Esophagus squamous epithelium (tissue), 5 donors: ENCODE measurements around the gene NOXA1. TPM values are rescaled to one million over a fixed set of nuclear protein-coding genes. Genes with fewer than 3 reads are reported as not detected.

Experiments
- DNase-seq: peaks from one replicate; lab custom pipeline; 2025; lab: John Stamatoyannopoulos, UW
- H3K27ac ChIP-seq, 4 donors: fragments of 200-600 bp; sonication (generic); one replicate each; pipeline ENCODE4 v1.5.1; 2016 to 2019; ENCODE audit warnings: mild to moderate bottlenecking in 1 of 4
- H3K27me3 ChIP-seq, 4 donors: fragments of 200-600 bp; sonication (generic); 1 replicate in 3 of 4; 2 replicates in 1 of 4; pipeline versions ENCODE4 v1.5.1 to v1.6.0; 2017 to 2021; ENCODE audit warnings: antibody characterized with exemption in 1 of 4
- H3K36me3 ChIP-seq, 3 donors: fragments of 200-600 bp; sonication (generic); one replicate each; pipeline ENCODE4 v1.5.1; 2016 to 2019
- H3K4me1 ChIP-seq, 3 donors: fragments of 200-600 bp; sonication (generic); one replicate each; pipeline ENCODE4 v1.5.1; 2017 to 2019
- H3K4me3 ChIP-seq, 4 donors: fragments of 200-600 bp; sonication (generic); 1 replicate in 3 of 4; 2 replicates in 1 of 4; pipeline ENCODE4 v1.5.1; 2016 to 2019; ENCODE audit warnings: mild to moderate bottlenecking in 2 of 4, moderate library complexity in 1 of 4
- H3K9me3 ChIP-seq, 3 donors: fragments of 200-600 bp; sonication (generic); one replicate each; pipeline ENCODE4 v1.5.1; 2016 to 2019
- POLR2A ChIP-seq, 4 donors: fragments of 450-650 bp; IDR thresholded peaks; one replicate each; pipeline ENCODE4 v1.6.1; 2017; ENCODE audit warnings: antibody characterized with exemption in 4 of 4, mild to moderate bottlenecking in 4 of 4, moderate library complexity in 3 of 4
- WGBS, 2 donors: methylation state at CpG; one replicate each; pipeline ENCODE4 v1.1.5; 2018; 5-methylcytosine and 5-hydroxymethylcytosine counted together
- intact Hi-C: fragments of 100-400 bp; cut with DNase I; formaldehyde crosslinking; loops from one replicate; pipeline ENCODE4 v1.15.0; 2022
- total RNA-seq, 4 donors: library from RNA; depleted of rRNA; stranded (reverse); fragments of >200 nt; gene quantifications; one replicate each; pipeline ENCODE4 v1.1.0, GENCODE V29; 2016
- TF ChIP-seq, protein P1 (sequence below), 6 experiments: fragments of 450-650 bp in 4 of 6; fragments of 200-600 bp in 2 of 6; sonication (generic) in 2 of 6; IDR thresholded peaks; one replicate each; pipeline ENCODE4 v1.5.1; 2016 to 2019; ENCODE audit warnings: antibody characterized with exemption in 6 of 6, mild to moderate bottlenecking in 4 of 6, moderate library complexity in 4 of 6
- donor health status: DM: yes; HTN: yes; CAD: no.

NOXA1 gene, protein sequence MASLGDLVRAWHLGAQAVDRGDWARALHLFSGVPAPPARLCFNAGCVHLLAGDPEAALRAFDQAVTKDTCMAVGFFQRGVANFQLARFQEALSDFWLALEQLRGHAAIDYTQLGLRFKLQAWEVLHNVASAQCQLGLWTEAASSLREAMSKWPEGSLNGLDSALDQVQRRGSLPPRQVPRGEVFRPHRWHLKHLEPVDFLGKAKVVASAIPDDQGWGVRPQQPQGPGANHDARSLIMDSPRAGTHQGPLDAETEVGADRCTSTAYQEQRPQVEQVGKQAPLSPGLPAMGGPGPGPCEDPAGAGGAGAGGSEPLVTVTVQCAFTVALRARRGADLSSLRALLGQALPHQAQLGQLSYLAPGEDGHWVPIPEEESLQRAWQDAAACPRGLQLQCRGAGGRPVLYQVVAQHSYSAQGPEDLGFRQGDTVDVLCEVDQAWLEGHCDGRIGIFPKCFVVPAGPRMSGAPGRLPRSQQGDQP
- total RNA-seq: 1 to 10 TPM; 2.1 to 7.4 (median 4.8) TPM

DNA sequence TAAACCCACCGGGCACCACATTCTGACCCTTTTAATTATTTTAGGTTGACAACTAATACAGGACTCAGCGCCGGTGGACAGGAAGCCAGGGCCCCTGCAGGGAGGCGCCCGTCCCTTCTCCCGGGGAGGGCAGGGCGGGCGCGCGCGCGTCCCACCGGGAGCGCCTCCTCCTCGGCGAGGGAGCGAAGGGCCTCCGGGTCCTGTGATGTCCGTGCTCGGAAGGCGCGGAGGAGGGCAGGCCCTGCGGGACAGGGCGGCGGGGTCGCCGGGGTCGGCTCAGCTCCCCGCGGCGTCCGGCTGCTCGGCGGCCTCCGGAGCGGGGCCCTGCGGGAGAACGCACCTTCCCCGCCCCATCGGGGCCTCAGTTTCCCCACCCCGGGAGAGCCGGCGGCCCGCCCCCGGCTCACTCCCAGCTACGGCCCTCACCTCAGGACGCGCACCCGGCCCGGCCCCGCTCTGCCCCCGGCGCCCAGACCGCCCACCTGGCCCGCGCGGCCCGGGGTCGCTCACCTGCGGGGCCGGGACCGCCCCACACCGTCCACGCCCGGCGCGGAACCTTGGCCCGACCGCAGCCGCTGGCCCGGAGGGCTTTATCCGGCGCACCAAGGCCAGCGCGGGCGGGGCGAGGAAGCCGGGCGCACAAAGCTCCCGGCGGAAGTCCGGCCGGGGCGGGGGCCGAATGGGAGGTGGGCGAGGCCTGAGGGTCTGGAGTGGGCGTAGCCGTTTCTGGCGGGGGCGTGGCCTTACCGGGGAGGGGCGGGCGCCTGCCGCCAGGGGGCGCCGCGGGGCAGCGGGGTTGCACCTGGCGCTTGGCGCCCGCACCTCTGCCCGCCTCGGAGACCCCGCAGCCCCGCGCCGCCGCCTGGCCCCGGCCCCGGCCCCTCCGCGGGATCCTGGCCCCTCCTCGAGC is at the start of gene NOXA1, which contains the start of gene EXD3:
Gene NOXA1, plus strand, starts transcription at position 790 of the 910 bp plus-strand sequence. CDS start 137 bp downstream, outside the sequence.
Gene EXD3, minus strand, starts transcription at position 559 of the 910 bp plus-strand sequence. CDS start 27,805 bp downstream, outside the sequence.
- H3K4me3 ChIP-seq: peak within 1 kb of the TSS; percentile 72 to 100 (median 95)
- peaks cover 0 to 8% (median 0%) of the 10 kb centered on the region in 3 donors for H3K36me3 ChIP-seq
- H3K9me3 ChIP-seq: no peaks in the 10 kb centered on the region
- DNase-seq: peak; percentile 47
- no peaks in the 10 kb centered on the region for H3K27me3 ChIP-seq
- H3K4me1 ChIP-seq: peaks cover 17 to 48% (median 19%) of the 10 kb centered on the region in 3 donors
- TF ChIP-seq, protein P1, sequence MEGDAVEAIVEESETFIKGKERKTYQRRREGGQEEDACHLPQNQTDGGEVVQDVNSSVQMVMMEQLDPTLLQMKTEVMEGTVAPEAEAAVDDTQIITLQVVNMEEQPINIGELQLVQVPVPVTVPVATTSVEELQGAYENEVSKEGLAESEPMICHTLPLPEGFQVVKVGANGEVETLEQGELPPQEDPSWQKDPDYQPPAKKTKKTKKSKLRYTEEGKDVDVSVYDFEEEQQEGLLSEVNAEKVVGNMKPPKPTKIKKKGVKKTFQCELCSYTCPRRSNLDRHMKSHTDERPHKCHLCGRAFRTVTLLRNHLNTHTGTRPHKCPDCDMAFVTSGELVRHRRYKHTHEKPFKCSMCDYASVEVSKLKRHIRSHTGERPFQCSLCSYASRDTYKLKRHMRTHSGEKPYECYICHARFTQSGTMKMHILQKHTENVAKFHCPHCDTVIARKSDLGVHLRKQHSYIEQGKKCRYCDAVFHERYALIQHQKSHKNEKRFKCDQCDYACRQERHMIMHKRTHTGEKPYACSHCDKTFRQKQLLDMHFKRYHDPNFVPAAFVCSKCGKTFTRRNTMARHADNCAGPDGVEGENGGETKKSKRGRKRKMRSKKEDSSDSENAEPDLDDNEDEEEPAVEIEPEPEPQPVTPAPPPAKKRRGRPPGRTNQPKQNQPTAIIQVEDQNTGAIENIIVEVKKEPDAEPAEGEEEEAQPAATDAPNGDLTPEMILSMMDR (IDR thresholded peaks at IDR 0.05): peak; percentile 54 to 95 (median 88)
- TF ChIP-seq POLR2A (IDR thresholded peaks at IDR 0.05): peak in 3 of 4 donors; percentile 26 to 36 (median 33)
- intact Hi-C loops: no loop called here
- 0% methylated on average over 4 of the region's 113 CpGs; no CpG with 5 or more reads in 1 of the 2 donors for WGBS, 2 donors
- peak within 1 kb of the TSS; percentile 68 to 95 (median 93) for H3K27ac ChIP-seq

DNA sequence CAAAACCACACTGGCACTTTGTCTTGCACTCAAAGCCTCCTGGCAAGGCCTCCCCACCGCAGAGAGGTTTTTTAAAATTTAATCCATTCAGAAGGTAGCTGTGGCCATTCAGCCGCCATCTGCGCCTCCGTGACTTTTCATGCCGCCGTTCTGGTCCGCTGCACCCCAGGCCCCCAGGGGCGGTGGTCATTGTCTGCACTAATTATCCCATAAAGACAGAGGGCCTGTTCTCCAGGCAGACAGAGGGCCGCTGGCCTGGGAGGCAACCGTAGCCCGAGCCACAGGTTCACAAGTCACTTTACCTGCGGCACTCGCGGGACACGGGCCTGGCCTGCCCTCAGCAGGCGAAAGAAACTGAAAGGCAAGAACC is 49.6 kb upstream of the NOXA1 start:
- TF ChIP-seq POLR2A (IDR thresholded peaks at IDR 0.05): no peak
- TF ChIP-seq, protein P1 (IDR thresholded peaks at IDR 0.05): no peak
- intact Hi-C loops: no loop called here
- DNase-seq: no peak
- Histone ChIP-seq H3K36me3 (peaks cover 0 to 24% (median 0%) of the 10 kb centered on the region in 3 donors), H3K4me3 (no peak overlapping the region), H3K4me1 (no peaks in the 10 kb centered on the region), H3K27me3 (no peaks in the 10 kb centered on the region), H3K9me3 (peaks cover 0 to 10% (median 0%) of the 10 kb centered on the region in 3 donors), H3K27ac (no peak overlapping the region)
- WGBS, 2 donors: 90 to 93% methylated on average over 15 to 16 of the region's 16 CpGs

- Histone ChIP-seq H3K9me3 (peaks cover 0 to 10% (median 0%) of the 10 kb centered on the region in 3 donors), H3K27ac (no peak overlapping the region), H3K4me1 (no peaks in the 10 kb centered on the region), H3K36me3 (peaks cover 0 to 24% (median 0%) of the 10 kb centered on the region in 3 donors), H3K27me3 (no peaks in the 10 kb centered on the region), H3K4me3 (no peak overlapping the region)
- intact Hi-C loops: no loop called here
- no peak for DNase-seq
- WGBS, 2 donors: 92 to 96% methylated on average over 17 to 30 of the region's 37 CpGs
- TF ChIP-seq, protein P1 (IDR thresholded peaks at IDR 0.05): no peak
- no peak for TF ChIP-seq POLR2A (IDR thresholded peaks at IDR 0.05)
Measured at GRCh38 chr9:137374131-137374845, 48.9 kb upstream of the NOXA1 start.

DNA sequence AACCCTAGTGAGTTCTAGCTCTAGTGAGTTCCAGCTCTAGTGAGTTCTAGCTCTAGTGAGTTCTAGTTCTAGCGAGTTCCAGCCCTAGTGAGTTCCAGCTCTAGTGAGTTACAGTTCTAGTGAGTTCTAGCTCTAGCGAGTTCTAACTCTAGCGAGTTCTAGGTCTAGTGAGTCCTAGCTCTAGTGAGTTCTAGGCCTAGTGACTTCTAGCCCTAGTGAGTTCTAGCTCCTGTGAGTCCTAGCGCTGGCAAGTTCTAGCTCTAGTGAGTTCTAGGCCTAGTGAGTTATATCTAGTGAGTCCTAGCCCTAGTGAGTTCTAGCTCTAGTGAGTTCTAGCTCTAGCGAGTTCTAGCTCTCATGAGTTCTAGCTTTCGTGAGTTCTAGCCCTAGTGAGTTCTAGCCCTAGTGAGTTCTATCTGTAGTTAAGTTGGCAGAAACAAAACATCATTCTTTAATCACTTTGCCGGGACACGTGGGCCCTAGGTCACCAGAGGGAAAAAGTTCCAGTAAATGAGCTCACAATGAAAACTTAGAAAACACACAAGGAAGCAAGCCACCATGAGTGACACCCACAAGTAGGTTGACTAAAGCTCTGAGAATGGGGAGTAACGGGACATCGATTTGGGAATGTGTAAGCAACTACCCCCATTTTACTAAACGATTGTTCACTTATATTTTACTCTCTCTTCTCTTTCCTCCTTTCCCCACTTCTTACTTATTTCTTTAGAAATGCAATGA is 47.7 kb upstream of the NOXA1 start:
- no peak for DNase-seq
- Histone ChIP-seq H3K9me3 (peaks cover 0 to 10% (median 0%) of the 10 kb centered on the region in 3 donors), H3K4me3 (no peak overlapping the region), H3K27me3 (no peaks in the 10 kb centered on the region), H3K36me3 (peaks cover 0 to 24% (median 0%) of the 10 kb centered on the region in 3 donors), H3K4me1 (no peaks in the 10 kb centered on the region), H3K27ac (no peak overlapping the region)
- 96% methylated on average over 6 to 11 of the region's 11 CpGs for WGBS, 2 donors
- intact Hi-C loops: no loop called here
- TF ChIP-seq, protein P1 (IDR thresholded peaks at IDR 0.05): no peak
